Measurements from ENCODE around the gene ARHGAP26. TPM values are rescaled to one million over a fixed set of nuclear protein-coding genes. Genes with fewer than 3 reads are reported as not detected.

The ARHGAP26 gene
- total and polyA plus RNA-seq, 2 of the 4 experiments (the other 2 are of a cell fraction) = 0.54 to 0.56 TPM

DNA sequence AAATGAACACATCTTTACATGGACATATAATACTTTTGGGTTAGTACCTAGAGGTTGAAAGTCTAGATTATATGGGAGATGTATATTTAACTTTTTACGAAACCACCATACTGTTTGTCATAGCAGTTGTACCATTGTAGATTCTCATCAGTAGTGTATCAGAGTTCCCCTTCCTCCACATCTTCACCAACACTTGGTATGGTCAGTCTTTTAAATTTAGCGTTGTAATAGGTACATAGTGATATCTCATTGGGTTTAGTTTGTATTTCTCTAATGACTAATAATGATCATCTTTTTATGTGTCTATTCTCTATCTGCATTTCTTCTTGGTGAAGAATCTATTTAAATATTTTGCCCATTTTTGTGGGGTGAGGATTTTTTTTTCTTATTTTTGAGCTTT is 495.8 kb downstream of the ARHGAP26 start:
- in situ Hi-C loops (cut with MboI; ENCODE audit: low sequenced_read_pairs) (no loop called here), dilution Hi-C loops (cut with HindIII; ENCODE audit: low sequenced_read_pairs, unreplicated experiment) (no loop called here), intact Hi-C loops (cut with micrococcal nuclease) (no loop called here)
- no peak overlapping the region for H2AK9ac ChIP-seq (replicated peaks; ENCODE audit: low read depth, low read length, poor library complexity)
- TF ChIP-seq RAD21 (IDR thresholded peaks at IDR 0.05; ENCODE audit: low read length) (no peak), BHLHE40 (IDR thresholded peaks at IDR 0.05; ENCODE audit: low read depth, low read length) (no peak), MAZ (IDR thresholded peaks at IDR 0.05; ENCODE audit: borderline replicate concordance, low read depth, low read length) (no peak), RFX5 (IDR thresholded peaks at IDR 0.05; ENCODE audit: low read depth, low read length) (no peak), MXI1 (IDR thresholded peaks at IDR 0.05; ENCODE audit: borderline replicate concordance, low read depth, low read length) (no peak), POLR2A (IDR thresholded peaks at IDR 0.05; ENCODE audit: low read depth, low read length) (no peak), RCOR1 (IDR thresholded peaks at IDR 0.05; ENCODE audit: insufficient replicate concordance, low read length) (no peak), CHD1 (IDR thresholded peaks at IDR 0.05; ENCODE audit: low read depth, low read length) (no peak), CEBPB (IDR thresholded peaks at IDR 0.05; ENCODE audit: low read depth, low read length) (no peak), SMC3 (IDR thresholded peaks at IDR 0.05; ENCODE audit: low read depth, low read length) (no peak), MAFK (IDR thresholded peaks at IDR 0.05; ENCODE audit: low read depth, low read length) (no peak), NFE2L2 (IDR thresholded peaks at IDR 0.05; ENCODE audit: low read depth, low read length) (no peak), FOS (IDR thresholded peaks at IDR 0.05; ENCODE audit: low read depth, low read length) (no peak)
- TF ChIP-seq, protein P1, sequence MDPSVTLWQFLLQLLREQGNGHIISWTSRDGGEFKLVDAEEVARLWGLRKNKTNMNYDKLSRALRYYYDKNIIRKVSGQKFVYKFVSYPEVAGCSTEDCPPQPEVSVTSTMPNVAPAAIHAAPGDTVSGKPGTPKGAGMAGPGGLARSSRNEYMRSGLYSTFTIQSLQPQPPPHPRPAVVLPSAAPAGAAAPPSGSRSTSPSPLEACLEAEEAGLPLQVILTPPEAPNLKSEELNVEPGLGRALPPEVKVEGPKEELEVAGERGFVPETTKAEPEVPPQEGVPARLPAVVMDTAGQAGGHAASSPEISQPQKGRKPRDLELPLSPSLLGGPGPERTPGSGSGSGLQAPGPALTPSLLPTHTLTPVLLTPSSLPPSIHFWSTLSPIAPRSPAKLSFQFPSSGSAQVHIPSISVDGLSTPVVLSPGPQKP (IDR thresholded peaks at IDR 0.05; ENCODE audit: borderline replicate concordance, low read depth, low read length) = no peak
- TF ChIP-seq, protein P2, sequence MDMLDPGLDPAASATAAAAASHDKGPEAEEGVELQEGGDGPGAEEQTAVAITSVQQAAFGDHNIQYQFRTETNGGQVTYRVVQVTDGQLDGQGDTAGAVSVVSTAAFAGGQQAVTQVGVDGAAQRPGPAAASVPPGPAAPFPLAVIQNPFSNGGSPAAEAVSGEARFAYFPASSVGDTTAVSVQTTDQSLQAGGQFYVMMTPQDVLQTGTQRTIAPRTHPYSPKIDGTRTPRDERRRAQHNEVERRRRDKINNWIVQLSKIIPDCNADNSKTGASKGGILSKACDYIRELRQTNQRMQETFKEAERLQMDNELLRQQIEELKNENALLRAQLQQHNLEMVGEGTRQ (IDR thresholded peaks at IDR 0.05; ENCODE audit: low read depth, low read length) = no peak
- TF ChIP-seq, protein P3, sequence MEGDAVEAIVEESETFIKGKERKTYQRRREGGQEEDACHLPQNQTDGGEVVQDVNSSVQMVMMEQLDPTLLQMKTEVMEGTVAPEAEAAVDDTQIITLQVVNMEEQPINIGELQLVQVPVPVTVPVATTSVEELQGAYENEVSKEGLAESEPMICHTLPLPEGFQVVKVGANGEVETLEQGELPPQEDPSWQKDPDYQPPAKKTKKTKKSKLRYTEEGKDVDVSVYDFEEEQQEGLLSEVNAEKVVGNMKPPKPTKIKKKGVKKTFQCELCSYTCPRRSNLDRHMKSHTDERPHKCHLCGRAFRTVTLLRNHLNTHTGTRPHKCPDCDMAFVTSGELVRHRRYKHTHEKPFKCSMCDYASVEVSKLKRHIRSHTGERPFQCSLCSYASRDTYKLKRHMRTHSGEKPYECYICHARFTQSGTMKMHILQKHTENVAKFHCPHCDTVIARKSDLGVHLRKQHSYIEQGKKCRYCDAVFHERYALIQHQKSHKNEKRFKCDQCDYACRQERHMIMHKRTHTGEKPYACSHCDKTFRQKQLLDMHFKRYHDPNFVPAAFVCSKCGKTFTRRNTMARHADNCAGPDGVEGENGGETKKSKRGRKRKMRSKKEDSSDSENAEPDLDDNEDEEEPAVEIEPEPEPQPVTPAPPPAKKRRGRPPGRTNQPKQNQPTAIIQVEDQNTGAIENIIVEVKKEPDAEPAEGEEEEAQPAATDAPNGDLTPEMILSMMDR (conservative IDR thresholded peaks at IDR 0.05; ENCODE audit: low read depth, low read length) = no peak
- H2BK120ac ChIP-seq (ENCODE audit: low read depth, low read length) = no peak overlapping the region
- no TSS peak for BruUV-seq (replicated peaks)
- ATAC-seq (ENCODE audit: low read depth) (no peak), DNase-seq (no peak)
- H2BK5ac ChIP-seq (ENCODE audit: low read depth, low read length, poor library complexity, severe bottlenecking) = no peak overlapping the region
- H3K79me1 ChIP-seq (ENCODE audit: low read depth in 1 of 2, low read length in 2 of 2) = no peaks in the 10 kb centered on the region
- H3K4me1 ChIP-seq (ENCODE audit: control insufficient read depth, insufficient read depth, low read length) = peaks cover 3% of the 10 kb centered on the region; the same call in 1 of the 2 replicates
- H3K14ac ChIP-seq (replicated peaks; ENCODE audit: low read depth, low read length) = no peak overlapping the region
- H2BK15ac ChIP-seq (ENCODE audit: low read depth, low read length) = no peak overlapping the region
- no peak overlapping the region for H3K18ac ChIP-seq (ENCODE audit: low read depth, low read length)
- no peak overlapping the region for H3K4ac ChIP-seq (ENCODE audit: low read depth, low read length)
- H3K56ac ChIP-seq (ENCODE audit: extremely low read depth, insufficient read depth, low read length) = no peak overlapping the region
- no peak overlapping the region for H2AK5ac ChIP-seq (ENCODE audit: low read depth, low read length)
- no peaks in the 10 kb centered on the region for H3K27me3 ChIP-seq (ENCODE audit: control insufficient read depth, insufficient read depth, low read length)
- no peak overlapping the region for H3K4me2 ChIP-seq (ENCODE audit: low read depth, low read length)
- no CpG with 5 or more reads among the region's 2 CpGs for WGBS, 2 experiments (ENCODE audit: extremely low coverage in 2 of 2, insufficient read length in 1 of 2)
- no peaks in the 10 kb centered on the region for H3K36me3 ChIP-seq (ENCODE audit: control insufficient read depth, insufficient read depth, low read length)
- CTCF ChIA-PET = no interaction called here
- no peak overlapping the region for H3K9ac ChIP-seq (ENCODE audit: low read depth, low read length)
- no peak overlapping the region for H3K27ac ChIP-seq (ENCODE audit: insufficient read depth, low read length)
- no peak overlapping the region for H4K91ac ChIP-seq (ENCODE audit: insufficient read depth, low read depth, low read length)
- peaks cover under 1% of the 10 kb centered on the region; the same call in 1 of the 2 replicates for H3K9me1 ChIP-seq (ENCODE audit: insufficient read depth, low read length)
- no peak overlapping the region for H2AFZ ChIP-seq (replicated peaks; ENCODE audit: low read length, poor library complexity)
- no peaks in the 10 kb centered on the region; the same call in 1 of the 2 replicates for H3K9me3 ChIP-seq (ENCODE audit: control insufficient read depth, insufficient read depth, low read length)
- no peak overlapping the region for H2BK20ac ChIP-seq (ENCODE audit: low read depth, low read length)
- no peak overlapping the region for H3K23ac ChIP-seq (ENCODE audit: low read depth, low read length)
- no peak overlapping the region for H3K4me3 ChIP-seq (ENCODE audit: insufficient read depth, low read depth, low read length)
- H4K8ac ChIP-seq (ENCODE audit: low read depth in 2 of 2, low read length in 2 of 2) = no peak overlapping the region
- H4K5ac ChIP-seq (ENCODE audit: low read depth, low read length) = no peak overlapping the region
- no peaks in the 10 kb centered on the region for H4K20me1 ChIP-seq (ENCODE audit: insufficient read depth, low read length)
- POLR2A ChIA-PET (ENCODE audit: unreplicated experiment) = no interaction called here
